Calu3 (cell line): ENCODE measurements around the gene CCK. TPM values are rescaled to one million over a fixed set of nuclear protein-coding genes. Genes with fewer than 3 reads are reported as not detected.

Experiments
- BruUV-seq: library from RNA; stranded (reverse); fragments of 400-500 nt; replicated peaks from 2 replicates; lab custom pipeline; 2021; lab: Mats Ljungman, UMichigan
- CTCF ChIA-PET: fragments of 300-600 bp; sonication (Branson Sonifier 250); formaldehyde crosslinking; loops from one replicate; lab custom pipeline; 2022; ENCODE audit warnings: antibody characterized with exemption; lab: Charles Lee
- DNase-seq: peaks from one replicate; pipeline ENCODE4 v3.0.0; 2022
- H3K27ac Mint-ChIP-seq: one replicate; pipeline ENCODE4 v1.8.0; 2022; ENCODE audit warnings: mixed read lengths; ENCODE audit not compliant: unreplicated experiment
- H3K27me3 Mint-ChIP-seq: one replicate; pipeline ENCODE4 v1.8.0; 2022; ENCODE audit warnings: mixed read lengths; ENCODE audit not compliant: unreplicated experiment
- H3K36me3 Mint-ChIP-seq: one replicate; pipeline ENCODE4 v1.8.0; 2022; ENCODE audit warnings: mild to moderate bottlenecking, moderate library complexity, mixed read lengths; ENCODE audit not compliant: insufficient read depth, unreplicated experiment
- H3K4me1 Mint-ChIP-seq: one replicate; pipeline ENCODE4 v1.8.0; 2022; ENCODE audit warnings: mild to moderate bottlenecking, low read depth, mixed read lengths; ENCODE audit not compliant: unreplicated experiment
- H3K4me3 Mint-ChIP-seq: one replicate; pipeline ENCODE4 v1.8.0; 2022; ENCODE audit warnings: mild to moderate bottlenecking, low read depth, moderate library complexity, mixed read lengths; ENCODE audit not compliant: unreplicated experiment
- H3K9me3 Mint-ChIP-seq: one replicate; pipeline ENCODE4 v1.8.0; 2022; ENCODE audit warnings: low read depth, mixed read lengths; ENCODE audit not compliant: unreplicated experiment
- intact Hi-C: fragments of 100-400 bp; cut with micrococcal nuclease; formaldehyde crosslinking; loops from one replicate; pipeline ENCODE4 v1.10.0; 2022; ENCODE audit not compliant: unreplicated experiment
- total RNA-seq: library from RNA; stranded (reverse); gene quantifications from 2 replicates; pipeline ENCODE4 v1.2.3, GENCODE V29; 2022
- TF ChIP-seq, protein P1 (sequence below): fragments of 200-600 bp; IDR thresholded peaks from one replicate; pipeline ENCODE4 v1.8.0; 2022; ENCODE audit warnings: antibody characterized with exemption; ENCODE audit not compliant: unreplicated experiment

The CCK gene
- total RNA-seq, 1 experiment from 2014 or later = not detected

DNA sequence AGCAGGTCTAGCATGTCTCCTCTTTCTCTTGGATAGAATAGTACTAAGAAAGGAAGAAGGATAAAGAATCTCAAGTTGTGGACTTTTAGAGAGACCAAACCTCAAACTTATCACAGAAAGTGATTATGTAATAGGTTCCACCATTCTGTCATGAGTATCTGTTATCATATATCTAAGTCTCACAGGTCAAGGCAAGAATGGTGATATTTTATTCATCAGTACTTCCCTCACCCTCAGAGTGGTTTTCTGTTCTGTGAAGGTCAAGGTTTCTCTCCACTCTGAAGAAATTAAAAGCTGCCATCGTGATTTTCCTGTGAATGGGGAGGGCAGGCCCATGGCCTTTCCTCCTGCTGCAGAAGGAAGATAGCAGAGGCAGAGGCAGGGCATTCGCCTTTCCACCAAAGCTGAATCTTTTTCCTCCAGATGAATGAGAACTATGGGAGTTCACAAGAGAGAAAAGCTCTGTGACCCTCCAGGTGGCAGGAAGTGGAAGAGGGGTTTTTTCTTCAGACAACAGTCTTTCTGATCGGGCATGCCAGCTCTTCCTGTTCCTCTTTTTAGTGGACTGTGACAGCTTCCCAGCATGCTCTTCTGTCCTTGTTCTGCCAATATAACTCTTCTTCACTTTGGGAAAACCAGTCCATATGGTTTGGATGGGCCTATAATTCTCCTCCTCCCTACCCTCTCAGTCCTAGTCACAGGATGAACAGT lies 37.1 kb upstream of the CCK start:
- intact Hi-C loops = no loop called here
- CTCF ChIA-PET = no interaction called here
- DNase-seq = no peak

GRCh38 chr3:42301446-42302175 lies 35.6 kb upstream of the CCK start:
- H3K9me3 Mint-ChIP-seq = no peaks in the 10 kb centered on the region
- no peak overlapping the region for H3K27ac Mint-ChIP-seq
- DNase-seq = no peak
- no TSS peak for BruUV-seq
- no peaks in the 10 kb centered on the region for H3K4me1 Mint-ChIP-seq
- H3K27me3 Mint-ChIP-seq = peaks cover 84% of the 10 kb centered on the region
- H3K36me3 Mint-ChIP-seq = no peaks in the 10 kb centered on the region
- H3K4me3 Mint-ChIP-seq = no peak overlapping the region
- intact Hi-C loops = no loop called here
- TF ChIP-seq, protein P1, sequence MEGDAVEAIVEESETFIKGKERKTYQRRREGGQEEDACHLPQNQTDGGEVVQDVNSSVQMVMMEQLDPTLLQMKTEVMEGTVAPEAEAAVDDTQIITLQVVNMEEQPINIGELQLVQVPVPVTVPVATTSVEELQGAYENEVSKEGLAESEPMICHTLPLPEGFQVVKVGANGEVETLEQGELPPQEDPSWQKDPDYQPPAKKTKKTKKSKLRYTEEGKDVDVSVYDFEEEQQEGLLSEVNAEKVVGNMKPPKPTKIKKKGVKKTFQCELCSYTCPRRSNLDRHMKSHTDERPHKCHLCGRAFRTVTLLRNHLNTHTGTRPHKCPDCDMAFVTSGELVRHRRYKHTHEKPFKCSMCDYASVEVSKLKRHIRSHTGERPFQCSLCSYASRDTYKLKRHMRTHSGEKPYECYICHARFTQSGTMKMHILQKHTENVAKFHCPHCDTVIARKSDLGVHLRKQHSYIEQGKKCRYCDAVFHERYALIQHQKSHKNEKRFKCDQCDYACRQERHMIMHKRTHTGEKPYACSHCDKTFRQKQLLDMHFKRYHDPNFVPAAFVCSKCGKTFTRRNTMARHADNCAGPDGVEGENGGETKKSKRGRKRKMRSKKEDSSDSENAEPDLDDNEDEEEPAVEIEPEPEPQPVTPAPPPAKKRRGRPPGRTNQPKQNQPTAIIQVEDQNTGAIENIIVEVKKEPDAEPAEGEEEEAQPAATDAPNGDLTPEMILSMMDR = no peak
- CTCF ChIA-PET = no interaction called here

More for the DNA sequence above, 37.1 kb upstream of the CCK start:
- peaks cover 77% of the 10 kb centered on the region for H3K27me3 Mint-ChIP-seq
- no peak overlapping the region for H3K27ac Mint-ChIP-seq
- no TSS peak for BruUV-seq
- H3K9me3 Mint-ChIP-seq = no peaks in the 10 kb centered on the region
- H3K36me3 Mint-ChIP-seq = no peaks in the 10 kb centered on the region
- TF ChIP-seq, protein P1 = no peak
- no peak overlapping the region for H3K4me3 Mint-ChIP-seq
- H3K4me1 Mint-ChIP-seq = no peaks in the 10 kb centered on the region

- no TSS peak for BruUV-seq
- no peak overlapping the region for H3K4me3 Mint-ChIP-seq
- no peaks in the 10 kb centered on the region for H3K4me1 Mint-ChIP-seq
- no peaks in the 10 kb centered on the region for H3K9me3 Mint-ChIP-seq
- intact Hi-C loops = no loop called here
- no peaks in the 10 kb centered on the region for H3K36me3 Mint-ChIP-seq
- peaks cover 92% of the 10 kb centered on the region for H3K27me3 Mint-ChIP-seq
- TF ChIP-seq, protein P1 = no peak
- CTCF ChIA-PET = no interaction called here
- no peak overlapping the region for H3K27ac Mint-ChIP-seq
- DNase-seq = no peak
These were observed 34.8 kb upstream of the CCK start for GRCh38 chr3:42300778-42301177.

DNA sequence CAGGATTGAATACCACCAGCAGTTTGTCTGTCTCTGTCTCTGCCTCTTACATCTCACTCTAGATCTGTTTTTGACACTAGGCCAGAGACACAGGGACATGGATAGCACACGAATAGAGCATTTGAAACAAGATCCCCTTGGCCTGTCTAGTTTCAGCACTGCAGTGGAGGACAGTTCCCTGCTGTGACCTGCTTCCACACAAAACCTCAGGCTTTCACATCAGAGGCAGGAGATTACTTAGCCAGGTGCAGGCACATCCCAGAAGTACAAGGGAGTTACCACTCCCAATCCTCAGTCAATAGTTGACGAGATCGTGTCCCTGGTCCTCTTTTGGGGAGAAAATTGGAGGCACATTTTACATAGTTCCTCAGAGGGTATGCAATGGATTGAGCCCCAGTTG lies 34.0 kb upstream of the CCK start:
- DNase-seq = peak; percentile 31
- TF ChIP-seq, protein P1 = no peak
- no peak overlapping the region for H3K4me3 Mint-ChIP-seq
- peaks cover 92% of the 10 kb centered on the region for H3K27me3 Mint-ChIP-seq
- CTCF ChIA-PET = no interaction called here
- no peaks in the 10 kb centered on the region for H3K36me3 Mint-ChIP-seq
- no peak overlapping the region for H3K27ac Mint-ChIP-seq
- H3K9me3 Mint-ChIP-seq = no peaks in the 10 kb centered on the region
- no TSS peak for BruUV-seq
- no peaks in the 10 kb centered on the region for H3K4me1 Mint-ChIP-seq
- intact Hi-C loops = no loop called here
